H9 (cell line): ENCODE results near the gene NLRC3. TPM values are rescaled to one million over a fixed set of nuclear protein-coding genes. Genes with fewer than 3 reads are reported as not detected.

Experiments used
- DNase-seq: peaks from one replicate; pipeline ENCODE4 v3.0.0-alpha.2; 2017
- H2AFZ ChIP-seq: one replicate; pipeline ENCODE4 v1.6.1; 2013; ENCODE audit warnings: mild to moderate bottlenecking, low read length, control low read depth, moderate library complexity
- H2AK5ac ChIP-seq: 2 replicates; pipeline ENCODE4 v1.6.1; 2013; ENCODE audit warnings: low read length, control low read depth, mixed read lengths; ENCODE audit not compliant: insufficient read length
- H2BK120ac ChIP-seq: one replicate; pipeline ENCODE4 v1.6.1; 2013; ENCODE audit warnings: low read depth, mild to moderate bottlenecking, low read length, control low read depth, inconsistent platforms; ENCODE audit not compliant: poor library complexity, severe bottlenecking
- H2BK12ac ChIP-seq: 2 replicates; pipeline ENCODE4 v1.6.1; 2013; ENCODE audit warnings: low read length, control low read depth, mixed read lengths, low read depth; ENCODE audit not compliant: insufficient read length
- H2BK15ac ChIP-seq: 2 replicates; pipeline ENCODE4 v1.6.1; 2013; ENCODE audit warnings: low read depth, low read length, control low read depth
- H2BK20ac ChIP-seq: one replicate; pipeline ENCODE4 v1.6.1; 2013; ENCODE audit warnings: low read depth, mild to moderate bottlenecking, low read length, control low read depth, inconsistent platforms; ENCODE audit not compliant: poor library complexity, severe bottlenecking
- H2BK5ac ChIP-seq: 2 replicates; pipeline ENCODE4 v1.6.1; 2013; ENCODE audit warnings: low read length, control low read depth, mixed read lengths; ENCODE audit not compliant: insufficient read length
- H3K14ac ChIP-seq: 2 replicates; pipeline ENCODE4 v1.6.1; 2013; ENCODE audit warnings: low read length, control low read depth; ENCODE audit not compliant: insufficient read depth
- H3K18ac ChIP-seq: 2 replicates; pipeline ENCODE4 v1.6.1; 2013; ENCODE audit warnings: low read depth, mild to moderate bottlenecking, mixed read lengths, low read length, control low read depth; ENCODE audit not compliant: insufficient read length
- H3K23ac ChIP-seq: 2 replicates; pipeline ENCODE4 v1.6.1; 2013; ENCODE audit warnings: low read length, control low read depth, mixed read lengths, low read depth; ENCODE audit not compliant: insufficient read length
- H3K23me2 ChIP-seq: 2 replicates; pipeline ENCODE4 v1.6.1; 2013; ENCODE audit warnings: low read depth, mild to moderate bottlenecking, mixed read lengths, low read length, control low read depth; ENCODE audit not compliant: insufficient read length, poor library complexity, severe bottlenecking
- H3K27ac ChIP-seq: 2 replicates; pipeline ENCODE4 v1.5.1; 2013; ENCODE audit warnings: low read length, control low read depth, mixed read lengths, low read depth; ENCODE audit not compliant: insufficient read length
- H3K27me3 ChIP-seq: 2 replicates; pipeline ENCODE4 v1.6.1; 2013; ENCODE audit warnings: low read length, control low read depth, inconsistent platforms; ENCODE audit not compliant: insufficient read depth
- H3K4ac ChIP-seq: 2 replicates; pipeline ENCODE4 v1.6.1; 2013; ENCODE audit warnings: low read depth, mild to moderate bottlenecking, control low read depth, inconsistent platforms, low read length, moderate library complexity
- H3K4me1 ChIP-seq: 2 replicates; pipeline ENCODE4 v1.6.1; 2013; ENCODE audit warnings: low read length, control low read depth, inconsistent platforms; ENCODE audit not compliant: insufficient read depth
- H3K4me2 ChIP-seq: 2 replicates; pipeline ENCODE4 v1.6.1; 2013; ENCODE audit warnings: low read length, control low read depth, mixed read lengths; ENCODE audit not compliant: insufficient read length, insufficient read depth
- H3K56ac ChIP-seq: 2 replicates; pipeline ENCODE4 v1.6.1; 2013; ENCODE audit warnings: low read depth, mild to moderate bottlenecking, mixed read lengths, low read length, control low read depth; ENCODE audit not compliant: insufficient read length
- H3K79me1 ChIP-seq: 2 replicates; pipeline ENCODE4 v1.6.1; 2013; ENCODE audit warnings: low read depth, mild to moderate bottlenecking, moderate library complexity, low read length, control low read depth, inconsistent platforms; ENCODE audit not compliant: insufficient read depth, poor library complexity, severe bottlenecking
- H3K79me2 ChIP-seq: 2 replicates; pipeline ENCODE4 v1.6.1; 2013; ENCODE audit warnings: low read length, control low read depth, inconsistent platforms; ENCODE audit not compliant: insufficient read depth
- H3K9ac ChIP-seq: 2 replicates; pipeline ENCODE4 v1.6.1; 2013; ENCODE audit warnings: low read length, control low read depth, mixed read lengths; ENCODE audit not compliant: insufficient read length; ENCODE audit errors: extremely low read depth
- H3K9me3 ChIP-seq: one replicate; pipeline ENCODE4 v1.6.1; 2013; ENCODE audit warnings: low read depth, low read length, inconsistent platforms; ENCODE audit not compliant: control insufficient read depth
- H3T11ph ChIP-seq: one replicate; pipeline ENCODE4 v1.6.1; 2013; ENCODE audit warnings: mild to moderate bottlenecking, low read length, control low read depth, inconsistent platforms
- H4K20me1 ChIP-seq: one replicate; pipeline ENCODE4 v1.6.1; 2013; ENCODE audit not compliant: control insufficient read depth, insufficient read length, insufficient read depth
- H4K5ac ChIP-seq: 2 replicates; pipeline ENCODE4 v1.6.1; 2013; ENCODE audit warnings: low read depth, mild to moderate bottlenecking, mixed read lengths, low read length, control low read depth; ENCODE audit not compliant: insufficient read length
- H4K8ac ChIP-seq: replicated peaks from 2 replicates; pipeline ENCODE4 v1.6.1; 2013; ENCODE audit warnings: low read length, control low read depth, mixed read lengths, low read depth; ENCODE audit not compliant: insufficient read length
- H4K91ac ChIP-seq: 2 replicates; pipeline ENCODE4 v1.6.1; 2013; ENCODE audit warnings: low read depth, mild to moderate bottlenecking, moderate library complexity, mixed read lengths, low read length, control low read depth; ENCODE audit not compliant: insufficient read length
- H3K27ac Mint-ChIP-seq, 3 experiments: 2 replicates in 2 of 3; 3 replicates in 1 of 3; pipeline ENCODE4 v1.8.0; 2020 to 2021; ENCODE audit warnings: mixed read lengths in 3 of 3, mild to moderate bottlenecking in 1 of 3, moderate library complexity in 1 of 3
- H3K27me3 Mint-ChIP-seq: 2 replicates; pipeline ENCODE4 v1.8.0; 2021; ENCODE audit warnings: low read depth, mild to moderate bottlenecking, moderate library complexity, mixed read lengths
- H3K36me3 Mint-ChIP-seq, 3 experiments: 2 replicates in 2 of 3; 3 replicates in 1 of 3; pipeline ENCODE4 v1.8.0; 2020 to 2021; ENCODE audit warnings: low read depth in 3 of 3, mixed read lengths in 3 of 3; ENCODE audit not compliant: insufficient read depth in 1 of 3
- H3K4me1 Mint-ChIP-seq, 2 experiments: 2 replicates each; pipeline ENCODE4 v1.8.0; 2020; ENCODE audit warnings: mixed read lengths in 2 of 2
- H3K4me3 Mint-ChIP-seq, 2 experiments: 2 replicates in 1 of 2; 3 replicates in 1 of 2; pipeline ENCODE4 v1.8.0; 2020 to 2021; ENCODE audit warnings: mild to moderate bottlenecking in 2 of 2, mixed read lengths in 2 of 2, moderate library complexity in 1 of 2
- H3K9me3 Mint-ChIP-seq, 2 experiments: 2 replicates in 1 of 2; 3 replicates in 1 of 2; pipeline ENCODE4 v1.8.0; 2020; ENCODE audit warnings: mild to moderate bottlenecking in 2 of 2, mixed read lengths in 2 of 2, moderate library complexity in 1 of 2
- CTCF ChIP-seq: fragments of 200-600 bp; sonication (generic); conservative IDR thresholded peaks from 3 replicates; pipeline ENCODE4 v1.8.0; 2021; ENCODE audit warnings: antibody characterized with exemption, mild to moderate bottlenecking
- WGBS: extraction: QIAGEN DNeasy Blood & Tissue Kit; methylation state at CpG from one replicate; pipeline ENCODE4 v1.1.7; 2013; ENCODE audit warnings: missing lambda C conversion rate, low lambda C conversion rate, mixed read lengths; ENCODE audit not compliant: insufficient read length; ENCODE audit errors: extremely low coverage; 5-methylcytosine and 5-hydroxymethylcytosine counted together
- total RNA-seq: library from RNA; stranded (reverse); gene quantifications from 2 replicates; pipeline ENCODE4 v1.2.1, GENCODE V29; 2021

NLRC3 gene
- total RNA-seq, 1 experiment from 2014 or later: 0.44 TPM

DNA sequence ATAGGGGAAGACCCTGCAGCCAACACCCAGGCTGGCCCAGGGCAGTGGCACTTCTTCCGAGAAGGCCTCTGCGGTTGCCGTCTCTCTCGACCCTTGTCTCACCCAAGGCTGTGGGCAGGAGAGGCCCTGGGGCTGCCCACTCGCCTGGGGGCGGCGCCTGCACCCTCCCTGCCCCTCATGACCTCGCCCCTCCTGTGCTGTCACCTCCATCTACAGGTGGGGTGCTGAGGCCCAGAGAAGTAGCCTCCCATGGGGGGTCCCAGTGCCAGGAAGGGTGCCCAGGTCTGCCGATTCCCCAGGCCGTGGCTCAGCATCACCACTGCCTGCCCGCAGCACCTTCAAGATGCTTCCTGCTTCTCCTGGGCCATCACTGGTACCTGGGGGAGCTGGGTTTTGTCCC, 992 bp downstream of the NLRC3 start:
- no peak overlapping the region for H4K8ac ChIP-seq
- H3K4me1 ChIP-seq: no peaks in the 10 kb centered on the region
- no peaks in the 10 kb centered on the region for H4K20me1 ChIP-seq
- no peaks in the 10 kb centered on the region for H3K27me3 ChIP-seq
- no peaks in the 10 kb centered on the region for H3K79me2 ChIP-seq
- no peak overlapping the region for H3K14ac ChIP-seq
- H2AFZ ChIP-seq: no peak overlapping the region
- no peak overlapping the region for H3K9ac ChIP-seq
- H3K56ac ChIP-seq: no peak overlapping the region
- H2BK20ac ChIP-seq: no peak overlapping the region
- H2BK12ac ChIP-seq: no peak overlapping the region
- H3K4ac ChIP-seq: no peak overlapping the region
- no peaks in the 10 kb centered on the region for H3K9me3 ChIP-seq
- peaks cover 2% of the 10 kb centered on the region in 2 experiments; a peak in 2 of 5 replicates for H3K9me3 Mint-ChIP-seq
- no peak for TF ChIP-seq CTCF
- no peak overlapping the region for H2BK15ac ChIP-seq
- H2BK5ac ChIP-seq: no peak overlapping the region
- no peaks in the 10 kb centered on the region for H3K79me1 ChIP-seq
- no peak overlapping the region for H2BK120ac ChIP-seq
- H2AK5ac ChIP-seq: no peak overlapping the region
- no peak overlapping the region for H3T11ph ChIP-seq
- no peak overlapping the region for H3K18ac ChIP-seq
- H3K23me2 ChIP-seq: no peaks in the 10 kb centered on the region
- H3K27ac Mint-ChIP-seq: no peak overlapping the region
- H3K4me3 Mint-ChIP-seq: no peak overlapping the region
- DNase-seq: no peak
- H3K4me2 ChIP-seq: no peak overlapping the region
- H4K5ac ChIP-seq: no peak overlapping the region
- peaks cover 10 to 25% of the 10 kb centered on the region in 2 experiments; a peak in 3 of 4 replicates for H3K4me1 Mint-ChIP-seq
- no peaks in the 10 kb centered on the region; the same call in 1 of the 2 replicates for H3K27me3 Mint-ChIP-seq
- no CpG with 5 or more reads among the region's 11 CpGs for WGBS
- no peak overlapping the region for H3K23ac ChIP-seq
- H3K27ac ChIP-seq: no peak overlapping the region
- no peaks in the 10 kb centered on the region; a peak in 2 of 7 replicates for H3K36me3 Mint-ChIP-seq
- H4K91ac ChIP-seq: no peak overlapping the region
